GM06990 (cell line): Measurements from ENCODE around the gene REG4.

Experiments
- DNase-seq: peaks from one replicate; pipeline ENCODE4 v3.0.0-alpha.2; 2011; ENCODE audit not compliant: insufficient read length; ENCODE audit errors: extremely low read depth
- H3K27me3 ChIP-seq: replicated peaks from 2 replicates; pipeline ENCODE4 v1.6.0; 2011; ENCODE audit warnings: low read length; ENCODE audit not compliant: control insufficient read depth, insufficient read depth
- H3K36me3 ChIP-seq: 2 replicates; pipeline ENCODE4 v1.5.1; 2011; ENCODE audit warnings: low read length; ENCODE audit not compliant: control insufficient read depth, insufficient read depth
- H3K4me3 ChIP-seq: replicated peaks from 2 replicates; pipeline ENCODE4 v1.5.1; 2011; ENCODE audit warnings: low read depth, mild to moderate bottlenecking, control low read depth, low read length
- TF ChIP-seq, protein P1 (sequence below): IDR thresholded peaks from 2 replicates; pipeline ENCODE4 v1.5.1; 2011; ENCODE audit warnings: low read length, control low read depth, mild to moderate bottlenecking, inconsistent platforms; ENCODE audit not compliant: insufficient read depth, poor library complexity, severe bottlenecking

REG4 gene

DNA sequence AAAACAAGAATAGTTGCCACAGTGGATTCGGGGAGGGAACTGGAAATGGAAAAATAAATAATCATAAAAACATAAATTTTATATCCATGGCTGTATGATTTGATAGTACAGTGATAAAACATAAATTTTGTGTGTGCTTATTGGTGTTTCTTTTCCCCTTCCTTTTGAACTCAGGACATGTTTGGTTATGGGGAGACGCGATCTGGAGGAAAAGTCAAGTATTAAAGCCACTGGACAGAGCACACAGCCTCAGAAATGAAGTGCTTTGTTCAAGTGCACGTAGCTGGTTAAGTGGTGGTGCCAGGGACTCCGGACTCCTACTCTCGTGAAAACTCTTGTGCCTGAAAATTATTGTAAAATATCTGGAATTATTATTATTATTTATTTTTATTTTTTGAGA, 32.9 kb downstream of the REG4 start:
- DNase-seq: no peak
- TF ChIP-seq, protein P1, sequence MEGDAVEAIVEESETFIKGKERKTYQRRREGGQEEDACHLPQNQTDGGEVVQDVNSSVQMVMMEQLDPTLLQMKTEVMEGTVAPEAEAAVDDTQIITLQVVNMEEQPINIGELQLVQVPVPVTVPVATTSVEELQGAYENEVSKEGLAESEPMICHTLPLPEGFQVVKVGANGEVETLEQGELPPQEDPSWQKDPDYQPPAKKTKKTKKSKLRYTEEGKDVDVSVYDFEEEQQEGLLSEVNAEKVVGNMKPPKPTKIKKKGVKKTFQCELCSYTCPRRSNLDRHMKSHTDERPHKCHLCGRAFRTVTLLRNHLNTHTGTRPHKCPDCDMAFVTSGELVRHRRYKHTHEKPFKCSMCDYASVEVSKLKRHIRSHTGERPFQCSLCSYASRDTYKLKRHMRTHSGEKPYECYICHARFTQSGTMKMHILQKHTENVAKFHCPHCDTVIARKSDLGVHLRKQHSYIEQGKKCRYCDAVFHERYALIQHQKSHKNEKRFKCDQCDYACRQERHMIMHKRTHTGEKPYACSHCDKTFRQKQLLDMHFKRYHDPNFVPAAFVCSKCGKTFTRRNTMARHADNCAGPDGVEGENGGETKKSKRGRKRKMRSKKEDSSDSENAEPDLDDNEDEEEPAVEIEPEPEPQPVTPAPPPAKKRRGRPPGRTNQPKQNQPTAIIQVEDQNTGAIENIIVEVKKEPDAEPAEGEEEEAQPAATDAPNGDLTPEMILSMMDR: no peak
- Histone ChIP-seq H3K36me3 (no peaks in the 10 kb centered on the region), H3K4me3 (no peak overlapping the region), H3K27me3 (no peaks in the 10 kb centered on the region; the same call in none of the 2 replicates)

GRCh38 chr1:119774746-119775490, 36.3 kb downstream of the REG4 start:
- Histone ChIP-seq H3K4me3 (no peak overlapping the region), H3K27me3 (no peaks in the 10 kb centered on the region; the same call in none of the 2 replicates), H3K36me3 (no peaks in the 10 kb centered on the region)
- TF ChIP-seq, protein P1: no peak
- no peak for DNase-seq

GRCh38 chr1:119773711-119774241, 37.5 kb downstream of the REG4 start:
- TF ChIP-seq, protein P1: no peak
- H3K27me3 ChIP-seq: no peaks in the 10 kb centered on the region; the same call in none of the 2 replicates
- H3K4me3 ChIP-seq: no peak overlapping the region
- H3K36me3 ChIP-seq: no peaks in the 10 kb centered on the region
- no peak for DNase-seq

GRCh38 chr1:119772298-119772697, 39.0 kb downstream of the REG4 start:
- no peaks in the 10 kb centered on the region; the same call in none of the 2 replicates for H3K27me3 ChIP-seq
- TF ChIP-seq, protein P1: no peak
- no peaks in the 10 kb centered on the region for H3K36me3 ChIP-seq

DNA sequence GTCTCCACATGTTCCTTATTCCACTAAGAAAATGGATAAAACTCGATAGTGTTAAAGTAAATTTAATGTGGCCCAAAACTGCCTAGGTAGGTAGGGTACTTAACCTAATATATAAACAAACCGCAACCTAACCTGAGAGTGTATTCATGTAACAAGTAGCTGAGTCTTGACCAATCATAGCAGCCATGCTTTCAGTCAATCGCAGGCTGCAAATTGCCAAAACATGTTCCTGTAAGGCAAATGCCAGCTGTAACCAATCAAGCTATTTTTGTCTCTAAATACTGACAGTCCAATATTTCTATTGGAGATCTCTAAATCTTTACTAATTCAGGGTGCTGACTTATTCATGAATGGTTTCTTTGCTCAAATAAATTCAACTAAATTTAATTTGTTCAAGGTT, 39.5 kb downstream of the REG4 start:
- Histone ChIP-seq H3K36me3 (no peaks in the 10 kb centered on the region), H3K4me3 (no peak overlapping the region), H3K27me3 (no peaks in the 10 kb centered on the region; the same call in none of the 2 replicates)
- DNase-seq: no peak
- TF ChIP-seq, protein P1: no peak

More at GRCh38 chr1:119772298-119772697, 39.0 kb downstream of the REG4 start:
- H3K4me3 ChIP-seq: no peak overlapping the region
- DNase-seq: no peak
